GM12874 (cell line): ENCODE measurements around the gene UCKL1.

ENCODE experiments used
- TF ChIP-seq, protein P1 (sequence below): IDR thresholded peaks from 2 replicates; pipeline ENCODE4 v1.5.1; 2011; ENCODE audit warnings: low read depth, mild to moderate bottlenecking, control low read depth, low read length, moderate library complexity; ENCODE audit not compliant: insufficient read depth

Gene UCKL1

DNA sequence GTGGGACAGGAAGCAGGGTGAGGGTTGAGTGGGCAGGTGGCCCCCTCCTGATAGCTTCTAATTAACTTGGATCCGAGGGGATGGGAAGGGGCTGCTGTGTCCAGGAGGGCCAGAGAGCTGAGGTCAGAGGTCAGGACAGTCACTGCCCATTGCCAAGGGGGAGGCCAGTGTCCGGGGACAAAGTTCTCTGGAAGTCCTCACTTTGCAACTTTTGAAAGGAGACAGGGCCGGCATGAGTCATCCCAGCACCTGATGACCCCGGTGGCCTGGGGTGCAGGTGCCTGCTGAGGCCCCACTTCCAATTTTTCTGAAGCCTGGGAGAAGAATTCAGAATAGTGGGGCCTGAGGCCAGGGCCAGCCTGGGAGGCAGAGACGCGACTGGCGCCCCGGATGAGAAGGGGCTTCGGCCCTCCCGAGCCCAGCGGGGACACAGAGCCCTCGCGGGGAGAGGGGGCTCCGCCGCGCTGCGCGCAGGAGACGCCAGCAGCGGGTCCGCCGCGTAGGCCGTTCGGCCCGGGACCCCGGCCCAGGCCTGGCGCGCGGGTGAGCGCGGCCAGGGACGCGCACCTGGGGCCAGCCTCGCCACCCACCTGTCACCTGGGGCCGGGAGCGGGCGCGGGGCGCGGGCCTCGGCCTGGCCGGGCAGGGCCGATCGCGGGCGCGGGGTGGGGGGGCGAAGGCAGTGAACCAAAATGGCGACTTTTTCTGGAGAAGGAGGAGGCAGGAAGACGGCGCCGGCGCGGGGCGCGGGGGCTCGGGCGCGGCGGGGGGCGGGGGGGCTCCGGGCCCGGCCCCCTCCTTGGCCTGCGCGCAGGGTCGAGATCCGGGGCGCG, 12.9 kb upstream of the UCKL1 start:
- TF ChIP-seq, protein P1, sequence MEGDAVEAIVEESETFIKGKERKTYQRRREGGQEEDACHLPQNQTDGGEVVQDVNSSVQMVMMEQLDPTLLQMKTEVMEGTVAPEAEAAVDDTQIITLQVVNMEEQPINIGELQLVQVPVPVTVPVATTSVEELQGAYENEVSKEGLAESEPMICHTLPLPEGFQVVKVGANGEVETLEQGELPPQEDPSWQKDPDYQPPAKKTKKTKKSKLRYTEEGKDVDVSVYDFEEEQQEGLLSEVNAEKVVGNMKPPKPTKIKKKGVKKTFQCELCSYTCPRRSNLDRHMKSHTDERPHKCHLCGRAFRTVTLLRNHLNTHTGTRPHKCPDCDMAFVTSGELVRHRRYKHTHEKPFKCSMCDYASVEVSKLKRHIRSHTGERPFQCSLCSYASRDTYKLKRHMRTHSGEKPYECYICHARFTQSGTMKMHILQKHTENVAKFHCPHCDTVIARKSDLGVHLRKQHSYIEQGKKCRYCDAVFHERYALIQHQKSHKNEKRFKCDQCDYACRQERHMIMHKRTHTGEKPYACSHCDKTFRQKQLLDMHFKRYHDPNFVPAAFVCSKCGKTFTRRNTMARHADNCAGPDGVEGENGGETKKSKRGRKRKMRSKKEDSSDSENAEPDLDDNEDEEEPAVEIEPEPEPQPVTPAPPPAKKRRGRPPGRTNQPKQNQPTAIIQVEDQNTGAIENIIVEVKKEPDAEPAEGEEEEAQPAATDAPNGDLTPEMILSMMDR = no peak

DNA sequence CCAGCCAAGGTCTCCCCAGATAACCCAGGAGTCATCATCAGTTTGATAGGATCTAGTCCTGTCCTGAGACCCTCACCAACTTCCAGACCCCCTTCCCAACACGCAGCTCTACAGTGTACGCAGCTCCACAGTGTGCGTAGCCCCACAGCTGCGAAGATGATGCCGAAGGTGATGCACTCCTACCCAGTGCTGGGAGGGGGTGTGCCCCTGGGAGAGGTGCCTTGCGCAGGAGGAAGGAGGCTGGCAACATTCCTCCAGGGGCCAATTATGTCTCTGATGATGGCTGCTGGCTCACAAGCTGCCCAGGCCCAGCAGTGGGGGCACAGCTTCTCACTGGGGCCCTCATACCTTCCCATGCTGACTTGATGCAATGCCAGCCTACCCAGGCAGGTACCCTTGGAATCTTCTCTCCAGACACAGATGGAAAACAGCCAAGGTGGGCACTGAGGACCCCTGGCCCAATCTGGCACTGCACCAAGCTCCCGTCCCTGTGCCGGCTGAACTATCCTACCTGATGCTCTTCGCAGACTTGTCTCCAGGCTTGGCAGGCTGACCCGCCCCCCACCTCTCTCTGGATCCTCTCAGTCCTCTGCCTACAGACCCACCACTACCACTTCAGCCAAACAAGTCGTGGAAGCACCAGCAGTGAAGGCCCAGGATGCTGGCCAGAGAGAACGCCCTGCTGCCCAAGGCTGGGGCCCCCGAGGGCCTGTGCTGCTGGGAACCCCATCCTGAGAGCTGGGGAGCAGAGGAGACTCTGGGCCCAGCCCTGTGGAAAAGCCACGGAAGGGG, 12.1 kb upstream of the UCKL1 start:
- TF ChIP-seq, protein P1 = no peak

DNA sequence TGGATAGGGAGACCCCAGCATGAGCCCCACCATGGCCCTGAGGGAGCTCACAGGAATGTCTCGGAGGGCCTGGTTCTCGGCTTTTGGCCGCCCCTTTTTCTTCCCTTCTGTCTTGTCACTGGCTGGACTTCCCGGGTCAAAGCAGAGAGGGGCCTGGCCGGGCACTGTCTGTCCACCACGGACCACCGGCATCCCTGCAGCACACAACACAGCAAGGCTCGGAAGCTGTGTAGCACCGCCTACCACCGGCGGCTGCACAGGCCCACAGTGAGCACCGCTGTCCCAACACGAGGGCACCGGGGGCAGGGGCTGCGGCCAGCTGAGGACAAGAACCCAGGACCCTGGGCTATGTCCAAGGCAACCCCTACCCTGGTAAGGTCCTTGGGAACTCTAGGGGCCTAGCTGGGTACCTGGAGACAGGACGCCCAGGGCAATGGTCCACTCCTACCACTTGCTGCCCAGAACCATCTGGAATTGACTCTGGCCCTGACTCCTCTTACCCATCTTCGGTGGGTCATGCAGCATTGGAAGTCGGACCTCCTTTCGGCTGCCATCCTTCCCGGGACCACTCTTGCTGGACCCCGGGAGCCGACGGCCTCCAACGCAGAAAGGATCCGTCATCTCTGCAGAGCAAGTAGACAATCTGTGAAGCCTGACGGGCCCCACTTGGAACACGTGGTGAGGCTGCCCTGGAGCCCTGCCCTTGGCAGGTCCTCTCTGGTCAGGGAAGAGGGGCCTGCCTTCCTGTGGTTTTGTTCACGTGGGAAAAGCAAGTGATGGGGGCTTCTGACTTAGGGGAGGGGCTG, 11.3 kb upstream of the UCKL1 start:
- TF ChIP-seq, protein P1 = no peak

DNA sequence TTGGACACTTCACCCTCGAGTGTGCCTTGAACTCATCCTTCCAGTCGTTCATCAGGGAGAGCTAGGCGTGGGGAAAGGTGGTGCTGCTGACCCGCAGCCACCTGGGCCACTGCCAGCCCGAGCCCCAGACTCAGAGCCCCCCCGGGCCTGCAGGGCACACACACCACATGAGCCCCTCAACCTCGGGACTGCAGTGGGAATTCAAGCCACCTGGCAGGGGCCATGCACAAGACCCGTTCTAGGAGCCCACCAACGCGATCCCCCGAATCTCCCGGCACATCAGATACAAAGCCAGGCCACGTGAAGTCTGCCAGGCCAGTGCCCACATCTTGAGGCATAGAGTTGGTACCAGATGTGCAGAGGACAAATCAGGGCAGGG, 10.7 kb upstream of the UCKL1 start:
- TF ChIP-seq, protein P1 = no peak

DNA sequence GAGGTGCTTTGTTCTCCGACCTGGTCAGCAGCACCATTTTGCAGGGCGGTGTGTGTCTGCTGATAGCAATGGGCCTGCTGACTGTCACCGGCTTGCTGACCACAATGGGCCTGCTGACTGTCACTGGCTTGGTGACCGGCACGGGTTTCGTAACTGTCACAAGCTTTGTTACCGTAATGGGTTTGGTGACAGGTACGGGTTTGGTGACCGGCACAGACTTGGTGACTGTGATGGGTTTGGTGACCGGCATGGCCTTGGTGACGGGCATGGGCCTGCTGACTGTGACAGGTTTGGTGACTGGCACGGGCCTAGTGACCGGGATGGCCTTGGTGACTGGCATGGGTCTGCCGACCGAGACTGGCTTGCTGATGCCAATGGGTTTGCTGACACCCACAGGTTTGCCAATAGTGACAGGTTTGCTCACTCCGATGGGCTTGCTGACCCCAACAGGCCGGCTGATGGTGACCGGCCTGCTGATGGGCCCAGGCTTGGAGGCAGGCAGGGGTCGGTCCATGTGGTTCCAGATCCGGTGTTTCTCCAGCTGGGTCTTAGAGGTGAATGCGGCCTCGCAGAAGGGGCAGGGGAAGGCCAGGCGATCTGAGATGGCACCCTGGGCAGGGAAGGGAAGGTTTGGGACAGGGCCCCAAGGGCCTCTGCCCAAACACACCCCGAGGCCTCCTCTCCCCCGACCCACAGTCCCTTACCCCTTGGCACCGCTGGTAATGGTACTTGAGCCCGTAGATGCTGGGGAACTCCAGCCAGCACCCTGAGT, 10.1 kb upstream of the UCKL1 start:
- TF ChIP-seq, protein P1 = no peak

DNA sequence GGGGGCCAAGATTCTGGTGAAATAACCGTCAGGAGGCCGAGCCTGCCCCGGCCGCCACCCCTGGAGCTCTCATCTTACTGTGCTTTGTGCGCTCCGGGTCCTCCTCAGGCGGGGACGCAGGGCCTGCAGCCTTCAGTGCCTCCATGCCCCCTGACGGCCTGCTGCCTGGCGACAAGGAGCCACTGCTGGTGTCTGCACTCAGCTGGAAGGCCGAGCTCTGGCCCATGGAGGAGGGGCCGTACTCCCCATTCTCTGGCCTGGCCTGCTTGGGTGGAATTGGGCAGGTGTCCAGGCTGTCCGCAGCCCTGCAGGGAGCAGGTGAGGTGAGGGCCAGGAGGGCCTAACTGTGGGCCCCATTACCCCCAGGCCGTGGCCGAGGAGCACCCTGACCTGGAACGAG, 8.2 kb upstream of the UCKL1 start:
- TF ChIP-seq, protein P1 = no peak
